HepG2 (cell line): Measurements from ENCODE around the gene SRRT. TPM values are rescaled to one million over a fixed set of nuclear protein-coding genes. Genes with fewer than 3 reads are reported as not detected.

Experiments
- ATAD3A ChIP-seq: sonication (generic); formaldehyde crosslinking; IDR thresholded peaks from 2 replicates; pipeline ENCODE4 v1.4.0; 2020; ENCODE audit warnings: missing genetic modification reagents
- HNRNPLL ChIP-seq: fragments of 200-400 bp; formaldehyde crosslinking; IDR thresholded peaks from 2 replicates; pipeline ENCODE4 v1.6.1; 2017; ENCODE audit warnings: mild to moderate bottlenecking, low read depth, low read length; ENCODE audit not compliant: poor library complexity, severe bottlenecking
- JUNB ChIP-seq: sonication (generic); formaldehyde crosslinking; IDR thresholded peaks from 2 replicates; pipeline ENCODE4 v1.8.0; 2022; ENCODE audit warnings: missing genetic modification reagents, mild to moderate bottlenecking, borderline replicate concordance
- KLF11 ChIP-seq: IDR thresholded peaks from 2 replicates; pipeline ENCODE4 v1.6.1; 2016; ENCODE audit warnings: missing compliant biosample characterization
- SCMH1 ChIP-seq: sonication (generic); formaldehyde crosslinking; IDR thresholded peaks from 2 replicates; pipeline ENCODE4 v1.9.0; 2021; ENCODE audit warnings: missing genetic modification reagents, mild to moderate bottlenecking, borderline replicate concordance
- SIX1 ChIP-seq: sonication (generic); formaldehyde crosslinking; IDR thresholded peaks from 2 replicates; pipeline ENCODE4 v1.4.0; 2020; ENCODE audit warnings: missing genetic modification reagents, borderline replicate concordance
- SMAD3 ChIP-seq: sonication (generic); formaldehyde crosslinking; IDR thresholded peaks from 2 replicates; pipeline ENCODE4 v1.4.0; 2020; ENCODE audit warnings: missing genetic modification reagents
- SNAI1 ChIP-seq: sonication (generic); formaldehyde crosslinking; IDR thresholded peaks from 2 replicates; pipeline ENCODE4 v1.5.0; 2020; ENCODE audit warnings: mild to moderate bottlenecking, missing genetic modification reagents, borderline replicate concordance
- SPEN ChIP-seq: sonication (generic); formaldehyde crosslinking; IDR thresholded peaks from 2 replicates; pipeline ENCODE4 v1.5.1; 2020; ENCODE audit warnings: low read depth, mild to moderate bottlenecking, missing genetic modification reagents
- TCF7L2 ChIP-seq: IDR thresholded peaks from 2 replicates; pipeline ENCODE4 v1.6.1; 2011; ENCODE audit warnings: mild to moderate bottlenecking, low read depth, low read length, moderate library complexity
- ZFP1 ChIP-seq: IDR thresholded peaks from 2 replicates; pipeline ENCODE4 v1.6.1; 2016
- ZNF207 ChIP-seq: fragments of 450-650 bp; IDR thresholded peaks from 2 replicates; pipeline ENCODE4 v1.6.1; 2016; ENCODE audit warnings: antibody characterized with exemption, borderline replicate concordance
- polyA plus RNA-seq, 8 experiments: library from polyadenylated mRNA; depleted of rRNA in 3 of 8; stranded (reverse) in 7 of 8; unstranded in 1 of 8; fragments of >200 nt; fragmentation: Illumina TruSeq in 4 of 8; extraction: Trizol in 4 of 8; gene quantifications; 2 replicates each; pipeline versions ENCODE4 v1.2.1 to v1.2.3, GENCODE V29; 2011 to 2016; ENCODE audit warnings: low read depth in 4 of 8, missing spikeins in 1 of 8, mixed read lengths in 1 of 8; ENCODE audit not compliant: insufficient read depth in 1 of 8
- total RNA-seq, 5 experiments: library from RNA; depleted of rRNA; stranded (reverse); fragments of >200 nt; fragmentation: Illumina TruSeq; extraction: Trizol; gene quantifications; 2 replicates each; pipeline ENCODE4 v1.2.3, GENCODE V29; 2016; ENCODE audit warnings: low read depth in 1 of 5
- TF ChIP-seq, protein P1 (sequence below): sonication (generic); formaldehyde crosslinking; IDR thresholded peaks from 2 replicates; pipeline ENCODE4 v1.5.0; 2020; ENCODE audit warnings: mild to moderate bottlenecking, missing genetic modification reagents, borderline replicate concordance
- TF ChIP-seq, protein P2 (sequence below): IDR thresholded peaks from 2 replicates; pipeline ENCODE4 v1.6.1; 2018; ENCODE audit warnings: missing genetic modification reagents
- TF ChIP-seq, protein P3 (sequence below): IDR thresholded peaks from 2 replicates; pipeline ENCODE4 v1.4.0; 2020; ENCODE audit warnings: mild to moderate bottlenecking, missing genetic modification reagents
- TF ChIP-seq, protein P4 (sequence below): sonication (generic); formaldehyde crosslinking; IDR thresholded peaks from 2 replicates; pipeline ENCODE4 v1.4.0; 2020; ENCODE audit warnings: mild to moderate bottlenecking, missing genetic modification reagents

The SRRT gene
- total and polyA plus RNA-seq, 2 of the 13 experiments (the other 11 are each of a cell fraction or from before 2014, with no cell fraction given) = 26.2 to 106 TPM

DNA sequence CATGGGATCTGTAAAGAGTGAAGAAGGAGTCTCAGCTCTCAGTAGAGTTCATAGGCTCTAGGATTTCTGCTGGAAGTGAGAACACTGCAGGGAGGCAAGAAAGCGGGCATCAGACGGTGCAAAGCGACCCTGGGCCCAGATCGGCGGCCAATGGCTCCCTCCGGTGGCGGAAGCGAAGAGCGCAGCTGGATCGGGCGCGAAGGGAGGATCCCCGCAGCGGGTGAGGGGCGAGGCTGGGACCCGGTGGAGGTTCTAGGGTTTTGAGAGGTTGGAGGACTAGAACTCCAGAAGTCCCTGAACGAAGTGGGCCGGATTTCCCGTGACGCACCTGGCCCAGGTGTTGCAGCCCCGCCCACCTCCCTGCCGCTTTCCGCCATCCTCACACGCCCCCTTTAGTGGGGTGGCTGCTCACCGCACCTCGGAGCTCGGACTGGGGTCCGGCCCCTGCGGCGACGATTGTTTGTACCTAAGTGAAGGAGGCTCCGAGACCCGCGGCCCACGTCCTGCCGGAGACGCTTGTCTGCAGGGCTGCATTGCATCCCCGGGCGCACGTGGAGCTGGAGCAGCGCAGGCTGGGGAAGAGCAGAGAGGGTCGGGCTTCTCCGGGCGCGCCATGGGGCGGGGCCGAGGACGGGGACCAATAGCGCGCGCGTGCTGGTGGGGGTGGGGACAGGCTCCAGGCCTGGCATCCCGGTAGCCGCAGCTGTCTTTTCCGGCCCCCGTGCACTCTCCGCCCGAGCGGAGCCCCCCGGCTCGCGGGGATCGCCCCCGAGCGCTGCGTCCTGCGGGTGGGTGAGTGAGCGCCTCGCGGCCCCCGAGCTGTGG, 22.6 kb upstream of the SRRT start, which contains the start of gene SLC12A9 (continued):
- TF ChIP-seq, protein P1, sequence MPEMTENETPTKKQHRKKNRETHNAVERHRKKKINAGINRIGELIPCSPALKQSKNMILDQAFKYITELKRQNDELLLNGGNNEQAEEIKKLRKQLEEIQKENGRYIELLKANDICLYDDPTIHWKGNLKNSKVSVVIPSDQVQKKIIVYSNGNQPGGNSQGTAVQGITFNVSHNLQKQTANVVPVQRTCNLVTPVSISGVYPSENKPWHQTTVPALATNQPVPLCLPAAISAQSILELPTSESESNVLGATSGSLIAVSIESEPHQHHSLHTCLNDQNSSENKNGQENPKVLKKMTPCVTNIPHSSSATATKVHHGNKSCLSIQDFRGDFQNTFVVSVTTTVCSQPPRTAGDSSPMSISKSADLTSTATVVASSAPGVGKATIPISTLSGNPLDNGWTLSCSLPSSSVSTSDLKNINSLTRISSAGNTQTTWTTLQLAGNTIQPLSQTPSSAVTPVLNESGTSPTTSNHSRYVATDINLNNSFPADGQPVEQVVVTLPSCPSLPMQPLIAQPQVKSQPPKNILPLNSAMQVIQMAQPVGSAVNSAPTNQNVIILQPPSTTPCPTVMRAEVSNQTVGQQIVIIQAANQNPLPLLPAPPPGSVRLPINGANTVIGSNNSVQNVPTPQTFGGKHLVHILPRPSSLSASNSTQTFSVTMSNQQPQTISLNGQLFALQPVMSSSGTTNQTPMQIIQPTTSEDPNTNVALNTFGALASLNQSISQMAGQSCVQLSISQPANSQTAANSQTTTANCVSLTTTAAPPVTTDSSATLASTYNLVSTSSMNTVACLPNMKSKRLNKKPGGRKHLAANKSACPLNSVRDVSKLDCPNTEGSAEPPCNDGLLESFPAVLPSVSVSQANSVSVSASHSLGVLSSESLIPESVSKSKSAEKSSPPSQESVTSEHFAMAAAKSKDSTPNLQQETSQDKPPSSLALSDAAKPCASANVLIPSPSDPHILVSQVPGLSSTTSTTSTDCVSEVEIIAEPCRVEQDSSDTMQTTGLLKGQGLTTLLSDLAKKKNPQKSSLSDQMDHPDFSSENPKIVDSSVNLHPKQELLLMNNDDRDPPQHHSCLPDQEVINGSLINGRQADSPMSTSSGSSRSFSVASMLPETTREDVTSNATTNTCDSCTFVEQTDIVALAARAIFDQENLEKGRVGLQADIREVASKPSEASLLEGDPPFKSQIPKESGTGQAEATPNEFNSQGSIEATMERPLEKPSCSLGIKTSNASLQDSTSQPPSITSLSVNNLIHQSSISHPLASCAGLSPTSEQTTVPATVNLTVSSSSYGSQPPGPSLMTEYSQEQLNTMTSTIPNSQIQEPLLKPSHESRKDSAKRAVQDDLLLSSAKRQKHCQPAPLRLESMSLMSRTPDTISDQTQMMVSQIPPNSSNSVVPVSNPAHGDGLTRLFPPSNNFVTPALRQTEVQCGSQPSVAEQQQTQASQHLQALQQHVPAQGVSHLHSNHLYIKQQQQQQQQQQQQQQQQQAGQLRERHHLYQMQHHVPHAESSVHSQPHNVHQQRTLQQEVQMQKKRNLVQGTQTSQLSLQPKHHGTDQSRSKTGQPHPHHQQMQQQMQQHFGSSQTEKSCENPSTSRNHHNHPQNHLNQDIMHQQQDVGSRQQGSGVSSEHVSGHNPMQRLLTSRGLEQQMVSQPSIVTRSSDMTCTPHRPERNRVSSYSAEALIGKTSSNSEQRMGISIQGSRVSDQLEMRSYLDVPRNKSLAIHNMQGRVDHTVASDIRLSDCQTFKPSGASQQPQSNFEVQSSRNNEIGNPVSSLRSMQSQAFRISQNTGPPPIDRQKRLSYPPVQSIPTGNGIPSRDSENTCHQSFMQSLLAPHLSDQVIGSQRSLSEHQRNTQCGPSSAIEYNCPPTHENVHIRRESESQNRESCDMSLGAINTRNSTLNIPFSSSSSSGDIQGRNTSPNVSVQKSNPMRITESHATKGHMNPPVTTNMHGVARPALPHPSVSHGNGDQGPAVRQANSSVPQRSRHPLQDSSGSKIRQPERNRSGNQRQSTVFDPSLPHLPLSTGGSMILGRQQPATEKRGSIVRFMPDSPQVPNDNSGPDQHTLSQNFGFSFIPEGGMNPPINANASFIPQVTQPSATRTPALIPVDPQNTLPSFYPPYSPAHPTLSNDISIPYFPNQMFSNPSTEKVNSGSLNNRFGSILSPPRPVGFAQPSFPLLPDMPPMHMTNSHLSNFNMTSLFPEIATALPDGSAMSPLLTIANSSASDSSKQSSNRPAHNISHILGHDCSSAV (CRISPR knock-in tag) = no peak
- TF ChIP-seq HNRNPLL (peak; percentile 78), ZFP1 (CRISPR knock-in tag) (0 out of 2 replicates have a peak, but pooled peaks have one; percentile 18), SCMH1 (CRISPR knock-in tag) (no peak), ATAD3A (no peak), SPEN (no peak), KLF11 (no peak), ZNF207 (no peak), SIX1 (CRISPR knock-in tag) (no peak), SMAD3 (CRISPR knock-in tag) (no peak), TCF7L2 (no peak), SNAI1 (no peak), JUNB (CRISPR knock-in tag) (no peak)
- TF ChIP-seq, protein P2, sequence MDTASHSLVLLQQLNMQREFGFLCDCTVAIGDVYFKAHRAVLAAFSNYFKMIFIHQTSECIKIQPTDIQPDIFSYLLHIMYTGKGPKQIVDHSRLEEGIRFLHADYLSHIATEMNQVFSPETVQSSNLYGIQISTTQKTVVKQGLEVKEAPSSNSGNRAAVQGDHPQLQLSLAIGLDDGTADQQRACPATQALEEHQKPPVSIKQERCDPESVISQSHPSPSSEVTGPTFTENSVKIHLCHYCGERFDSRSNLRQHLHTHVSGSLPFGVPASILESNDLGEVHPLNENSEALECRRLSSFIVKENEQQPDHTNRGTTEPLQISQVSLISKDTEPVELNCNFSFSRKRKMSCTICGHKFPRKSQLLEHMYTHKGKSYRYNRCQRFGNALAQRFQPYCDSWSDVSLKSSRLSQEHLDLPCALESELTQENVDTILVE = no peak
- TF ChIP-seq, protein P3, sequence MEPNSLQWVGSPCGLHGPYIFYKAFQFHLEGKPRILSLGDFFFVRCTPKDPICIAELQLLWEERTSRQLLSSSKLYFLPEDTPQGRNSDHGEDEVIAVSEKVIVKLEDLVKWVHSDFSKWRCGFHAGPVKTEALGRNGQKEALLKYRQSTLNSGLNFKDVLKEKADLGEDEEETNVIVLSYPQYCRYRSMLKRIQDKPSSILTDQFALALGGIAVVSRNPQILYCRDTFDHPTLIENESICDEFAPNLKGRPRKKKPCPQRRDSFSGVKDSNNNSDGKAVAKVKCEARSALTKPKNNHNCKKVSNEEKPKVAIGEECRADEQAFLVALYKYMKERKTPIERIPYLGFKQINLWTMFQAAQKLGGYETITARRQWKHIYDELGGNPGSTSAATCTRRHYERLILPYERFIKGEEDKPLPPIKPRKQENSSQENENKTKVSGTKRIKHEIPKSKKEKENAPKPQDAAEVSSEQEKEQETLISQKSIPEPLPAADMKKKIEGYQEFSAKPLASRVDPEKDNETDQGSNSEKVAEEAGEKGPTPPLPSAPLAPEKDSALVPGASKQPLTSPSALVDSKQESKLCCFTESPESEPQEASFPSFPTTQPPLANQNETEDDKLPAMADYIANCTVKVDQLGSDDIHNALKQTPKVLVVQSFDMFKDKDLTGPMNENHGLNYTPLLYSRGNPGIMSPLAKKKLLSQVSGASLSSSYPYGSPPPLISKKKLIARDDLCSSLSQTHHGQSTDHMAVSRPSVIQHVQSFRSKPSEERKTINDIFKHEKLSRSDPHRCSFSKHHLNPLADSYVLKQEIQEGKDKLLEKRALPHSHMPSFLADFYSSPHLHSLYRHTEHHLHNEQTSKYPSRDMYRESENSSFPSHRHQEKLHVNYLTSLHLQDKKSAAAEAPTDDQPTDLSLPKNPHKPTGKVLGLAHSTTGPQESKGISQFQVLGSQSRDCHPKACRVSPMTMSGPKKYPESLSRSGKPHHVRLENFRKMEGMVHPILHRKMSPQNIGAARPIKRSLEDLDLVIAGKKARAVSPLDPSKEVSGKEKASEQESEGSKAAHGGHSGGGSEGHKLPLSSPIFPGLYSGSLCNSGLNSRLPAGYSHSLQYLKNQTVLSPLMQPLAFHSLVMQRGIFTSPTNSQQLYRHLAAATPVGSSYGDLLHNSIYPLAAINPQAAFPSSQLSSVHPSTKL (CRISPR knock-in tag) = peak; percentile 29; the same call in 1 of the 2 replicates
- TF ChIP-seq, protein P4, sequence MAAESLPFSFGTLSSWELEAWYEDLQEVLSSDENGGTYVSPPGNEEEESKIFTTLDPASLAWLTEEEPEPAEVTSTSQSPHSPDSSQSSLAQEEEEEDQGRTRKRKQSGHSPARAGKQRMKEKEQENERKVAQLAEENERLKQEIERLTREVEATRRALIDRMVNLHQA (CRISPR knock-in tag) = no peak
